RWPE2 (cell line): Measurements from ENCODE around the gene KRT80.

Experiments used
- ATAC-seq: fragments of 200-7000 bp; cut with Tn5 transposase; 3 replicates; pipeline ENCODE4 v1.9.1; 2021; ENCODE audit warnings: low read depth
- DNase-seq: peaks from one replicate; pipeline ENCODE4 v3.0.0-alpha.2; 2020; ENCODE audit warnings: low spot score
- H3K27ac ChIP-seq: fragments of 450-650 bp; 2 replicates; pipeline ENCODE4 v1.5.1; 2017; ENCODE audit warnings: mild to moderate bottlenecking; ENCODE audit not compliant: poor library complexity, severe bottlenecking
- H3K27me3 ChIP-seq: fragments of 250-450 bp; sonication (Bioruptor Pico); 2 replicates; pipeline ENCODE4 v1.5.1; 2021; ENCODE audit warnings: mild to moderate bottlenecking, moderate library complexity; ENCODE audit not compliant: insufficient read depth, poor library complexity, severe bottlenecking
- H3K36me3 ChIP-seq: fragments of 250-450 bp; sonication (Bioruptor Pico); 2 replicates; pipeline ENCODE4 v1.5.1; 2020; ENCODE audit warnings: low read depth, mild to moderate bottlenecking, moderate library complexity
- H3K4me1 ChIP-seq: fragments of 250-450 bp; sonication (Bioruptor Pico); 2 replicates; pipeline ENCODE4 v1.5.1; 2021; ENCODE audit warnings: mild to moderate bottlenecking, moderate library complexity; ENCODE audit not compliant: insufficient read depth, poor library complexity, severe bottlenecking
- H3K4me3 ChIP-seq: fragments of 250-450 bp; sonication (Bioruptor Pico); 2 replicates; pipeline ENCODE4 v1.5.1; 2021; ENCODE audit warnings: mild to moderate bottlenecking, moderate library complexity; ENCODE audit not compliant: severe bottlenecking
- H3K9me3 ChIP-seq: fragments of 250-450 bp; sonication (Bioruptor Pico); 2 replicates; pipeline ENCODE4 v1.5.1; 2021; ENCODE audit warnings: mild to moderate bottlenecking, moderate library complexity; ENCODE audit not compliant: severe bottlenecking
- TF ChIP-seq, protein P1 (sequence below): fragments of 450-650 bp; IDR thresholded peaks from one replicate; pipeline ENCODE4 v1.5.1; 2017; ENCODE audit warnings: mild to moderate bottlenecking, moderate library complexity; ENCODE audit not compliant: poor library complexity, severe bottlenecking

KRT80 gene

DNA sequence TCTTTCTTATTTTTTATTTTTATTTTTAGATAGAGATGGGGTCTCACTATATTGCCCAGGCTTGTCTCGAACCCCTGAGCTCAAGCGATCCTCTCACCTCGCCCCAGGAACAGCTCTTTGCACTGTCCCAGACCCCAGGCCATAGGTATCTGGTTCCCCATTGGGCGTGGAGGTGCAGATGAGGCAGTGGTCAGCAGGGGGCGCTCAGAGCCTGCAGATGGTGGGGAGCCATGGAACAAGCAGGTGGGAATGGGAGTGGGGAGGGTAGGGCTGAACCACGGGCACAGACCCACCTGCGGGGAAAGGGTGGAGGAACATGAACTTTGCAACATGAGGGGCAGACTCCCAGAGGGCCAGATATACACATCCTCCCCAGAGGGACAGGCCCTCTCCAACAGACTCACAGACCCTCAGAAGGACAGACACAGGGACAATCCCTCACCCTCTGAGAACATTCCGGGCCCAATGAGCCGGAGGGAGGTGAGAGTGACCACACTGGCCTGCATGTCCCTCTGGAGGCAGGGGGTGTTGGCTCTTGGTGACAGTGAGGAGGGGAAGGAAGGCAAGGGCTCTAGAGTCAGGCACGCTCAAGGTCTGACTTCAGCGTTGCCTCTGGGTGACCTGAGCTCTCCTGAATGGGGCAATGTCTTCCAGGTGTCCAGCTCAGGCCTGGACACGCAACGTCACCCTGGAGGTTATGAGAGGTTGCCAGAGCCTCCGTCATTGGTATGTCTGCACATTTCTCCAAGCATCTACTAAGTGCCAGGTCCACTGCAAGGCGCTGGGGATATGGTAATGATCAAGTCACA lies 34.9 kb downstream of the KRT80 start:
- DNase-seq (no peak), ATAC-seq (peak; percentile 61)
- no peaks in the 10 kb centered on the region for H3K9me3 ChIP-seq
- peaks cover 40% of the 10 kb centered on the region for H3K4me1 ChIP-seq
- no peak overlapping the region for H3K4me3 ChIP-seq
- no peaks in the 10 kb centered on the region for H3K36me3 ChIP-seq
- no peaks in the 10 kb centered on the region for H3K27me3 ChIP-seq
- peak overlapping the region; percentile 100 for H3K27ac ChIP-seq
- TF ChIP-seq, protein P1, sequence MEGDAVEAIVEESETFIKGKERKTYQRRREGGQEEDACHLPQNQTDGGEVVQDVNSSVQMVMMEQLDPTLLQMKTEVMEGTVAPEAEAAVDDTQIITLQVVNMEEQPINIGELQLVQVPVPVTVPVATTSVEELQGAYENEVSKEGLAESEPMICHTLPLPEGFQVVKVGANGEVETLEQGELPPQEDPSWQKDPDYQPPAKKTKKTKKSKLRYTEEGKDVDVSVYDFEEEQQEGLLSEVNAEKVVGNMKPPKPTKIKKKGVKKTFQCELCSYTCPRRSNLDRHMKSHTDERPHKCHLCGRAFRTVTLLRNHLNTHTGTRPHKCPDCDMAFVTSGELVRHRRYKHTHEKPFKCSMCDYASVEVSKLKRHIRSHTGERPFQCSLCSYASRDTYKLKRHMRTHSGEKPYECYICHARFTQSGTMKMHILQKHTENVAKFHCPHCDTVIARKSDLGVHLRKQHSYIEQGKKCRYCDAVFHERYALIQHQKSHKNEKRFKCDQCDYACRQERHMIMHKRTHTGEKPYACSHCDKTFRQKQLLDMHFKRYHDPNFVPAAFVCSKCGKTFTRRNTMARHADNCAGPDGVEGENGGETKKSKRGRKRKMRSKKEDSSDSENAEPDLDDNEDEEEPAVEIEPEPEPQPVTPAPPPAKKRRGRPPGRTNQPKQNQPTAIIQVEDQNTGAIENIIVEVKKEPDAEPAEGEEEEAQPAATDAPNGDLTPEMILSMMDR, result peak; percentile 97

DNA sequence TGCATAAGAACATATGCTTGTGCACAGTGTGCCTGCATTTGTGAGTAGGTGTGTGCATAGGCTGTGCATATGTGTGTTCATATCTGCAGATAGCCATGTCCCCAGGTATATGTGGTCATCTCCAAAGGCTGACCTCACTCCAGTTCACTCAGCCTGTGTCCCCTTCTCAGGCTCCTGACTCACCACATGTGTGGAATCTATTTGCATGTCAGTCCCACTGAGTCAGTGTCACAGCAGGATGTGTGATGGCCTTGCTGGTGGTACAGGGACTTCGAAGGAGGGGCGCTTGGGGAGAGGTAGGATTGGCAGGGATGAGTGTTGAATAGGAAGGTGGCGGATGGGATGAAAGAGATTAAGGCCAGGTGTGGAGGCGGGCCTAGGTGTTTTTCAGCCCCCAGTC lies 35.5 kb downstream of the KRT80 start:
- H3K4me3 ChIP-seq, result no peak overlapping the region
- H3K9me3 ChIP-seq, result no peaks in the 10 kb centered on the region
- H3K36me3 ChIP-seq, result no peaks in the 10 kb centered on the region
- peaks cover 47% of the 10 kb centered on the region for H3K4me1 ChIP-seq
- no peak for DNase-seq
- no peak for ATAC-seq
- TF ChIP-seq, protein P1, result no peak
- H3K27ac ChIP-seq, result peak overlapping the region; percentile 100
- H3K27me3 ChIP-seq, result no peaks in the 10 kb centered on the region

DNA sequence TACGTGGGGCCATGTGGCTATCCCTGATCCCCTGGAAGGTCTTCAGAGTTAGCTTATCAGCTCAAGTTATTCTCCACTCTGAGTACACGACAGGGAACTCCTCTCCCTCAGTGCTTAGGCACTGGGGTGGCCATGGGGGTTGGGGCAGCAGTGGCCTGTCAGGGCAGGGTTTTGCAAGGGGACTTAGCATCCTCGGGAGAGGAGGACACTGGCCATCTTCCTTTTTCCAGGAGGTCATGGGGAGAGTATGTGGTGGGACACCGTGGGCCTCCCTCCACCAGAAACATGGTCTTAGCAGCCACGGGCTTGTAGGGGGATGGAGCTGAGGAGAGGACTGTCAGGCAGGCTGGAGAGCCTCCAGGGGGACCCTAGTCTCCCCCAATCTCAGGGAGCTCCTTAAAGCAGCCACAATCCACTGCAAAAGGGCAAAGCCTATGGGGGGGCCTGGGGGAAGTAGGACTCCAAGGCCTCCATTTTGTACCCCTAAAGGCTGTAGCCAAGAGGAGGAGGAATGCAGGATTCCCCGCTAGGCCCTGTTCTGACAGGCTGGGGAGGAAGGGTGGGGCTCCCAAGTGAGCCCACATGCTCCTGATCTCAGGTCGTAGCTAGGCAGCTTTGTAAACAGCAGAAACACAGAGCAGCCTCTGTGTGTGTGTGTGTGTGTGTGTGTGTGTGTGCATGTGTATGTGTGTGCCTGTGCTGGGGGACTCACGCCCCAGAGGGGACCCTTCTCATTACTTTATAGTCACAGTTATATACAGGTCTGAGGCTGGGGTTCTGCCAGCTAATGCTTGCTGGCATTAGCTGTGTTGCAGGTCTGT lies 36.6 kb downstream of the KRT80 start:
- ATAC-seq (peak; percentile 66), DNase-seq (no peak)
- no peaks in the 10 kb centered on the region for H3K9me3 ChIP-seq
- H3K27me3 ChIP-seq, result no peaks in the 10 kb centered on the region
- H3K27ac ChIP-seq, result peak overlapping the region; percentile 100
- H3K36me3 ChIP-seq, result no peaks in the 10 kb centered on the region
- TF ChIP-seq, protein P1, result no peak
- no peak overlapping the region for H3K4me3 ChIP-seq
- H3K4me1 ChIP-seq, result peaks cover 48% of the 10 kb centered on the region

DNA sequence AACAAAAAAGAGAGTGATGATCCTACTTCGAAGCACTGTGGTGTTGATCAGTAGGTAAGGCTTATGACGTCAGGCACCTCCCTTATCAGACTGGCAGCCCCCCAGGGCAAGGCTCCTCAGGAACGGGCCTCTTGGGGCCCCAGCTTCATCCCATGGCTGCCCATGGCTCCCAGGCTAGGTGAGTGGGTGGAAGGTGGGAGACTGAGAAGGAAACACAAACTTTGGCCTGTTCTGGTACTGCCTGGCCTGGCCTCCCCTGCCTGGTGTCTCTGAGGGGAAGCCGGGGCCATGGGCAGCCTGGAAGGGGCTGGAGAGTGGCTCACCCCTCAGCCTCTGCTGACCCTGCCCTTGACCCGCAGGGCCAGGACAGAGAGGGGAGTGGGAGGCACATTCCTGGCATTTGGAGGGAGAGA lies 38.9 kb downstream of the KRT80 start:
- H3K4me3 ChIP-seq, result no peak overlapping the region
- TF ChIP-seq, protein P1, result no peak
- no peaks in the 10 kb centered on the region for H3K36me3 ChIP-seq
- no peaks in the 10 kb centered on the region for H3K27me3 ChIP-seq
- no peaks in the 10 kb centered on the region for H3K9me3 ChIP-seq
- peak overlapping the region; percentile 100 for H3K27ac ChIP-seq
- DNase-seq, result no peak
- no peak for ATAC-seq
- H3K4me1 ChIP-seq, result peaks cover 65% of the 10 kb centered on the region
